Measurements from ENCODE around the gene ALDH5A1. TPM values are rescaled to one million over a fixed set of nuclear protein-coding genes. Genes with fewer than 3 reads are reported as not detected.

The ALDH5A1 gene
- total and polyA plus RNA-seq, 10 of the 15 experiments (the other 5 are each of a cell fraction or from before 2014, with no cell fraction given), result 2.6 to 13.8 (median 9.3) TPM

DNA sequence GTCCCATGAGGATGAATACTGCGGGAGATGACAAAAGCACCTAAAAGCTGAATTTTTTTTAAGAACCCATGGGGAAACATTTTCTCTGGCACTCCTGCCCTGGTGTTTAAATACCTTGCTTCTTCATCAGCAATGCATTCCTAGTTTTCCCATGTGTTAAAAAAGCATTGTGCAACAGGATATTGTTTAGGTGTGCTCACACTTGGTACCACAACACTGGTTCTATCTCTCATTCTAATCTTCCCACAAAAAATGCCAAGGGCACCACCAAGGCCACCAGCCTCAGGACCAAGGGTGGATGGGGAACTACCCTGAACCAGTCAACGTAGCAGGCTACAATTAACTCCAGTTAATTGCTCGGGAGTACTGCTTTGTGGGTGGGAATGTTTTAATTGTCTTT is 50.9 kb downstream of the ALDH5A1 start:
- Histone ChIP-seq H3K9ac (ENCODE audit: control insufficient read depth, insufficient read depth, low read length) (no peak overlapping the region), H3K4me1 (ENCODE audit: control insufficient read depth, insufficient read depth, low read length) (no peaks in the 10 kb centered on the region), H3K9me3 (replicated peaks; ENCODE audit: control insufficient read depth, insufficient read depth, low read length) (no peaks in the 10 kb centered on the region), H3K4me3 (no peak overlapping the region), H3K36me3 (ENCODE audit: control insufficient read depth in 2 of 2, insufficient read depth in 2 of 2, low read length in 1 of 2) (no peaks in the 10 kb centered on the region), H3K79me2 (ENCODE audit: control insufficient read depth, insufficient read depth, low read length) (no peaks in the 10 kb centered on the region), H3K27me3 (replicated peaks in 1 of 2; ENCODE audit: control insufficient read depth in 2 of 2, insufficient read depth in 2 of 2, low read length in 1 of 2) (no peaks in the 10 kb centered on the region), H3K27ac (ENCODE audit: control insufficient read depth, insufficient read depth) (no peak overlapping the region), H2AFZ (ENCODE audit: control insufficient read depth, low read depth, low read length) (no peak overlapping the region), H3K4me2 (ENCODE audit: control insufficient read depth, insufficient read depth) (no peak overlapping the region), H4K20me1 (ENCODE audit: control insufficient read depth, insufficient read depth) (no peaks in the 10 kb centered on the region)
- DNase-seq (ENCODE audit: low read depth, low spot score) (no peak), ATAC-seq (no peak), FAIRE-seq (no peak)
- in situ Hi-C loops (cut with MboI) (no loop called here), intact Hi-C loops (cut with micrococcal nuclease; ENCODE audit: unreplicated experiment) (no loop called here)
- TF ChIP-seq HCFC1 (IDR thresholded peaks at IDR 0.05; ENCODE audit: low read length) (no peak), ASH2L (IDR thresholded peaks at IDR 0.05; ENCODE audit: borderline replicate concordance, low read depth) (no peak), KLF5 (IDR thresholded peaks at IDR 0.05; ENCODE audit: partially characterized antibody) (no peak), USF2 (IDR thresholded peaks at IDR 0.05; ENCODE audit: borderline replicate concordance, low read depth, low read length) (no peak), CHD2 (IDR thresholded peaks at IDR 0.05; ENCODE audit: borderline replicate concordance, low read depth, low read length) (no peak), RB1 (IDR thresholded peaks at IDR 0.05; ENCODE audit: borderline replicate concordance) (no peak), ETV6 (conservative IDR thresholded peaks at IDR 0.05 in 1 of 2, IDR thresholded peaks at IDR 0.05 in 1 of 2; ENCODE audit: borderline replicate concordance in 1 of 2, low read depth in 1 of 2) (no peak), ZNF622 (IDR thresholded peaks at IDR 0.05) (no peak), SP1 (IDR thresholded peaks at IDR 0.05; ENCODE audit: low read depth, low read length) (no peak), YBX1 (IDR thresholded peaks at IDR 0.05) (no peak), E4F1 (IDR thresholded peaks at IDR 0.05; ENCODE audit: borderline replicate concordance, partially characterized antibody) (no peak), POU2F2 (IDR thresholded peaks at IDR 0.05; ENCODE audit: borderline replicate concordance, low read depth, low read length) (no peak), BCL3 (IDR thresholded peaks at IDR 0.05; ENCODE audit: borderline replicate concordance, insufficient read depth, low read depth, low read length, poor library complexity, severe bottlenecking) (no peak)
- TF ChIP-seq, protein P1, sequence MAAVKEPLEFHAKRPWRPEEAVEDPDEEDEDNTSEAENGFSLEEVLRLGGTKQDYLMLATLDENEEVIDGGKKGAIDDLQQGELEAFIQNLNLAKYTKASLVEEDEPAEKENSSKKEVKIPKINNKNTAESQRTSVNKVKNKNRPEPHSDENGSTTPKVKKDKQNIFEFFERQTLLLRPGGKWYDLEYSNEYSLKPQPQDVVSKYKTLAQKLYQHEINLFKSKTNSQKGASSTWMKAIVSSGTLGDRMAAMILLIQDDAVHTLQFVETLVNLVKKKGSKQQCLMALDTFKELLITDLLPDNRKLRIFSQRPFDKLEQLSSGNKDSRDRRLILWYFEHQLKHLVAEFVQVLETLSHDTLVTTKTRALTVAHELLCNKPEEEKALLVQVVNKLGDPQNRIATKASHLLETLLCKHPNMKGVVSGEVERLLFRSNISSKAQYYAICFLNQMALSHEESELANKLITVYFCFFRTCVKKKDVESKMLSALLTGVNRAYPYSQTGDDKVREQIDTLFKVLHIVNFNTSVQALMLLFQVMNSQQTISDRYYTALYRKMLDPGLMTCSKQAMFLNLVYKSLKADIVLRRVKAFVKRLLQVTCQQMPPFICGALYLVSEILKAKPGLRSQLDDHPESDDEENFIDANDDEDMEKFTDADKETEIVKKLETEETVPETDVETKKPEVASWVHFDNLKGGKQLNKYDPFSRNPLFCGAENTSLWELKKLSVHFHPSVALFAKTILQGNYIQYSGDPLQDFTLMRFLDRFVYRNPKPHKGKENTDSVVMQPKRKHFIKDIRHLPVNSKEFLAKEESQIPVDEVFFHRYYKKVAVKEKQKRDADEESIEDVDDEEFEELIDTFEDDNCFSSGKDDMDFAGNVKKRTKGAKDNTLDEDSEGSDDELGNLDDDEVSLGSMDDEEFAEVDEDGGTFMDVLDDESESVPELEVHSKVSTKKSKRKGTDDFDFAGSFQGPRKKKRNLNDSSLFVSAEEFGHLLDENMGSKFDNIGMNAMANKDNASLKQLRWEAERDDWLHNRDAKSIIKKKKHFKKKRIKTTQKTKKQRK (IDR thresholded peaks at IDR 0.05; ENCODE audit: low read depth, low read length), result no peak
- no TSS peak for BruUV-seq (replicated peaks)
- ChIA-PET RAD21 (ENCODE audit: unreplicated experiment) (no interaction called here), POLR2A (no interaction called here), CTCF (interaction anchor here (1.4 kb wide), 2 partner anchors 24 to 35 kb away, joined by 3 to 5 read pairs; no protein-coding TSS in a partner anchor), SMC1A (ENCODE audit: uncharacterized antibody, unreplicated experiment) (interaction anchor here (0.9 to 3.1 kb wide), 2 partner anchors 8 to 36 kb away, joined by 4 to 13 read pairs; no protein-coding TSS in a partner anchor)
- WGBS (ENCODE audit: insufficient coverage, insufficient replicate concordance, low lambda C conversion rate, missing lambda C conversion rate), result 14% methylated on average over 3 of the region's 3 CpGs
